Effector memory CD8-positive, alpha-beta T cell (primary cell): Measurements from ENCODE around the gene COA8.

Source experiments
- ATAC-seq: fragments of 150-1000 bp; cut with Tn5 transposase; replicated peaks from 2 replicates; pipeline ENCODE4 v1.10.0; 2021; ENCODE audit warnings: mild to moderate bottlenecking, moderate library complexity
- DNase-seq, 3 experiments: peaks; one replicate each; pipeline ENCODE4 v3.0.0; 2021
- H3K27ac Mint-ChIP-seq, 2 donors: one replicate each; pipeline ENCODE4 v1.8.0; 2022; ENCODE audit warnings: mild to moderate bottlenecking in 2 of 2, mixed read lengths in 2 of 2, moderate library complexity in 2 of 2
- H3K27me3 Mint-ChIP-seq, 2 donors: one replicate each; pipeline ENCODE4 v1.8.0; 2022; ENCODE audit warnings: mixed read lengths in 2 of 2
- H3K36me3 Mint-ChIP-seq: one replicate; pipeline ENCODE4 v1.8.0; 2022; ENCODE audit warnings: mild to moderate bottlenecking, moderate library complexity, mixed read lengths; ENCODE audit not compliant: insufficient read depth
- H3K4me1 Mint-ChIP-seq, 2 donors: one replicate each; pipeline ENCODE4 v1.8.0; 2022; ENCODE audit warnings: low read depth in 2 of 2, mixed read lengths in 2 of 2
- H3K4me3 Mint-ChIP-seq, 2 donors: one replicate each; pipeline ENCODE4 v1.8.0; 2022; ENCODE audit warnings: mild to moderate bottlenecking in 2 of 2, mixed read lengths in 2 of 2, moderate library complexity in 2 of 2
- H3K9me3 Mint-ChIP-seq, 2 donors: one replicate each; pipeline ENCODE4 v1.8.0; 2022; ENCODE audit warnings: mixed read lengths in 2 of 2

Gene COA8

DNA sequence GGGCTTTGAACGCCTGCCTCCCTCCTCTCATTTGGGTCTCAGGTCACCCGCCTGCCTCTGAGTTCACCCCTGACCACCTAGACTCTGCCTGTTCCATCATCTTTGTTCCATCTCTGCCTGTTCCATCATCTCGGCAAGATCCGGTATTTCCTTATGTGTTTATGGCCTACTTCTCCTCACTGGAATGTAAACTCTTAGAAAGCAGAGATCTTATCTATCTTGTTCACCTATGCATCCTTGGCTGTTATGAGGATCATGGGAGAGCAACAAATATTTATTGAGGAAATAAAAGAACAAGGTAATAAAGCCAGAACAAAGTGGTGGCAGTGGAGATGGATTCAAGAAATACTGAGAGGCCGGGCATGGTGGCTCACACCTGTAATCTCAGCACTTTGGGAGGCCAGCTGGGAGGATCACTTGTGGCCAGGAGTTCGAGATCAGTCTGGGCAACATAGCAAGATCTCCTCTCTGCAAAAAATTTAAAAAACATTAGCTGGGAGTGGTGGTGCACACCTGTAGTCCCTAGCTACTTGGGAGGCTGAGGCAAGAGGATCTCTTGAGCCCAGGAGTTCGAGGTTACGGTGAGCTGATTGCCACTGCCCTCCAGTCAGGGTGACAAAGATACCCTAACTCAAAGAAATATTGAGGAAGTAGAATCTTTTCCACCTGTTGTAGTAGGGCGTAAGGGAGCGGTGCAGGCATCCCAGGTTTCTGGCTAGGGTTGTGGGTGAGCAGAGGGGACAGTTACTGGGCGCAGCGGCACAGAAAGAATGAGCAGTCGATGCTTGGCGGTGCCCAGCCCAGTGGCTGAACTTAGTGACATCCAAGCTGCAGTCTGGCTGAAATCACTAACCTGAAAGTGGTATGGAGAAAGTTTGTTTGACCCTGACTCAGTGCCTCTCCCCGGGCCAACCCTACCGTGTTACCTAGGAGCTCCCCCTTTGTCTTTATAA lies 64.6 kb downstream of the COA8 start:
- peak overlapping the region; percentile 48 to 84 for H3K4me3 Mint-ChIP-seq
- no peaks in the 10 kb centered on the region for H3K27me3 Mint-ChIP-seq
- ATAC-seq (no peak), DNase-seq (no peak)
- H3K36me3 Mint-ChIP-seq, result peaks cover 24% of the 10 kb centered on the region
- H3K4me1 Mint-ChIP-seq, result peaks cover 15 to 19% of the 10 kb centered on the region in 2 donors
- H3K27ac Mint-ChIP-seq, result peak overlapping the region; percentile 91 to 94
- H3K9me3 Mint-ChIP-seq, result no peaks in the 10 kb centered on the region

DNA sequence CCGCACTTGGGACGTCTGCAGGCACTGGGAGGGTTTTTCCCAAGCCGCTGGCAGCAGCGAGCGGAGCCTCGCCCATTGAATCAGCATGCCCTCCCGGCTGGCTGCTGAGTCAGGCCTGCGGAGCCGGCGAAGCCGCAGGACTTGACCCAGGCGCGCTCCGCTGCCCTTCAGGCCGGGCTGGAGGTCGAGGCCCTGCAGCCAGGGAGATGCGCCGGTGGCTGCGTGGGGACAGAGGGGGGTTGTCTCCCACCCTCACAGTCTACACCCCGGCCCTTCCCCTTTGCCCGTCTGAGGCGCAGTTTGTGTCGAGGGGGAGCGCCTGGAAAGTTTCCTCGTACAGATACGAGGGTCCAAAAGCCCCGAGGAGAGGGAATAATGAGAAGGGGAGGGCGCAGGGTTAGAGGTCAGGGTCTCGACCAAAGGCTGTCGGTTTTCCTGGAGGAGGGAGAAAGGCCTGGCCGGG lies 65.5 kb downstream of the COA8 start:
- H3K27me3 Mint-ChIP-seq, result no peaks in the 10 kb centered on the region
- H3K36me3 Mint-ChIP-seq, result peaks cover 31% of the 10 kb centered on the region
- H3K9me3 Mint-ChIP-seq, result no peaks in the 10 kb centered on the region
- peaks cover 24% of the 10 kb centered on the region in 2 donors for H3K4me1 Mint-ChIP-seq
- peak overlapping the region; percentile 84 to 86 for H3K4me3 Mint-ChIP-seq
- H3K27ac Mint-ChIP-seq, result peak overlapping the region; percentile 91 to 94
- ATAC-seq (no peak), DNase-seq (no peak)

DNA sequence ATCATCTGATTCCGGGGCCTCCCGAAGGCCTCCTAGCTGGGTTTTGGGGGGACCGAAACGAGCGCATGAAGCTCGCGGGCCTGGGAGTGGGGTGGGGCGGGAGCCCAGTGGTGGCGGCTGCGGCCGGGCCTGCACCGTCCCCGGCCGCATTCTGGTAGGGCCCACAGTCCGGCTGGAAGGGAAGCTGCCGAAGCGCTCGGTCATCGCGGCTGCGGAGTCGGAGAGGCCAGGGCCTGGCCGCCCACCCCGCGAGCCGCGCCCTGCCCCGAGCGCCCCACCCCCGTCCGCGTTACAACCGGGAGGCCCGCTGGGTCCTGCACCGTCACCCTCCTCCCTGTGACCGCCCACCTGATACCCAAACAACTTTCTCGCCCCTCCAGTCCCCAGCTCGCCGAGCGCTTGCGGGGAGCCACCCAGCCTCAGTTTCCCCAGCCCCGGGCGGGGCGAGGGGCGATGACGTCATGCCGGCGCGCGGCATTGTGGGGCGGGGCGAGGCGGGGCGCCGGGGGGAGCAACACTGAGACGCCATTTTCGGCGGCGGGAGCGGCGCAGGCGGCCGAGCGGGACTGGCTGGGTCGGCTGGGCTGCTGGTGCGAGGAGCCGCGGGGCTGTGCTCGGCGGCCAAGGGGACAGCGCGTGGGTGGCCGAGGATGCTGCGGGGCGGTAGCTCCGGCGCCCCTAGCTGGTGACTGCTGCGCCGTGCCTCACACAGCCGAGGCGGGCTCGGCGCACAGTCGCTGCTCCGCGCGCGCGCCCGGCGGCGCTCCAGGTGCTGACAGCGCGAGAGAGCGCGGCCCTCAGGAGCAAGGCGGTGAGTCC lies 66.1 kb downstream of the COA8 start, which contains the start of gene KLC1:
TSS of gene KLC1 (plus strand) at position 528 of the 819 bp plus-strand sequence. CDS start 25,354 bp downstream, outside the sequence.
- ATAC-seq (peak; percentile 79), DNase-seq (peak; percentile 79 to 82 (median 80))
- Mint-ChIP-seq H3K4me1 (peaks cover 28% of the 10 kb centered on the region in 2 donors), H3K27ac (peak within 1 kb of the TSS; percentile 91 to 94), H3K9me3 (no peaks in the 10 kb centered on the region), H3K27me3 (no peaks in the 10 kb centered on the region), H3K36me3 (peaks cover 31% of the 10 kb centered on the region), H3K4me3 (peak within 1 kb of the TSS; percentile 84 to 86)

DNA sequence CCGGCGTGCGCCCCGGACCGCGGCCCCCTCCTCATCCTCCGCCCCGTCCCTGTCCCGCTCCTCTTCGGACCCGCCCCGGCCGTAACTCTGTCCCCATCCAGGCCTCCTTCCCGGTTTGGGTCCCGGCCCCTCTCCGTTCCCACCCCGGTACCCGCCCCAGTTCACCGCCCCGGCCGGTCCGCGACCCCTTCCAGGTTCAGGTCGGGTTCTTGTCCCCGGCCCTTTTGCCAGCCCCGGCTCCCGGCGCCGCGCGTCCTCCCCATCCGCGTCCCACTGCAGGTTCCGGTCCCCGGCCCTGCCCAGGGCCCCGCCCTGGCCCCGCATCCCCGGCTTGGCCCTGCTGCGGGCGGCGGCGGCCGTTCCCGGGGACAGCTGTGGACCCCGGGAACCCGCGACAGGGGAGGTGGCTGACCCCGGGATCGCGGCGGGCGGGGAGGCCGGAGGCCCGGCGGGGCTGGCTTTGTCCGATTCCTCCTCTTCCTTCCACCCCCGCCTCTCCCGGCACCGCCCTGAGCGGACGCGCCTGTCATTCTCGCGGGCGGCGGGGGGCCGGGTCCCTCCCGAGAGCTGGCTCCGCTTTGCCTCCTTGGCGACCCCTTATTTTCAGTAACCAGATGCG lies 66.9 kb downstream of the COA8 start:
- Mint-ChIP-seq H3K4me3 (peak overlapping the region; percentile 84 to 86), H3K27me3 (no peaks in the 10 kb centered on the region), H3K4me1 (peaks cover 32 to 33% of the 10 kb centered on the region in 2 donors), H3K9me3 (no peaks in the 10 kb centered on the region), H3K36me3 (peaks cover 30% of the 10 kb centered on the region), H3K27ac (peak overlapping the region; percentile 91 to 94)
- ATAC-seq (peak; percentile 50), DNase-seq (peak; percentile 14 to 25 (median 21))

DNA sequence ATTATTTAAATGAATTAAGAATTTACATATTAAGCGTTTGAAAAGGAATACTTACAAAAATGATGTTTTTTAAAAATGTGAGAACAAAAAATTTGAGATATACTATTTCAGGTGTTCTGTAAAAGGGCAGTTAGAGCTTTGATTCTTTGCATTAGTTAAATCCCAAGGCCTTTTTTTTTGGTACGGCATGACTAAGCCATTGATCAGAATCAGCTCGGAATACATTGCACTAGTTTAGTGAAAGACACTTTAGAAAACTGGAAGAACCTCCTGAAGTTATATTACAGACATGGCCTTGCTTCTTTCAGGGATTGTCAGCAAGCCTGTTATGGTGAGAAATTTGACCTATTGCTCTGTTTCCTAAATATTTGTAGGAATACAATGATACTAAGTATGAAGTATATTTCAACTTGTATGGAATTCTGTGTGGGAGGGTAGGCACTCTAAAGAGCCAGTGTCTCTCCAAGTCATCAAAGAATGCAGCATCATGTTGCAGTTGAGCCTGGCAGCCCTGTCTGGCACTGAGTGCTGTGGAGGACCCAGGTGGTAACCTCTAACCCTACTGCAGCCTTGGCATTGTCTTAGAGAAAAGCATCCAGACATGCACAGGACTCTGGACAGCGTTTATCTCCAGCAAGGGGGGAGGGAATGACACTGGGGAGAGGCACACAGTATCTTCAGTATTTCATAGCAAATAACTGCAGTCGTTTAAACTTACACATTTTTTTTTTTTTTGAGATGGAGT lies 67.8 kb downstream of the COA8 start:
- DNase-seq, result no peak
- ATAC-seq, result no peak
- no peaks in the 10 kb centered on the region for H3K27me3 Mint-ChIP-seq
- H3K36me3 Mint-ChIP-seq, result peaks cover 33% of the 10 kb centered on the region
- H3K4me1 Mint-ChIP-seq, result peaks cover 36% of the 10 kb centered on the region in 2 donors
- H3K9me3 Mint-ChIP-seq, result no peaks in the 10 kb centered on the region
- H3K4me3 Mint-ChIP-seq, result peak overlapping the region; percentile 84 to 86
- H3K27ac Mint-ChIP-seq, result peak overlapping the region; percentile 91 to 94

DNA sequence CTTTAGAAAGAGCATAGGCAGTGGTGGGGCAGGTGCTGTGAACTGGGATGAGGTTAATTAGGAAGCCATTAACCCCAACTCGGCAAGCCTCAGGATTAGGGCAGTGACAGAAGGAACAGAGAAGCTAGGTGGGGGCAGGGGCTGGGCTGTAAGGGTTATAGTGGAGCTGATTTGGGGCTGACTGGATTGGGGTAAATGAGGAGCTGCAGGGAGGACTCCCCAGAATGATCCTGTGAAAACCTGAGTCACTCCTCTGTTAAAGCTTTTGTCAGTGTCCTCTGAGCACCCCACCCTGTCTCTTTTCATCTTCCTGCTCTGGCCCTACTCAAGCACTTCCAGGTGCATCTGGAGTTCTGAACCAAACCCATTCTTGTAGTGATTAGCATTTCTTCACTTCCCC lies 70.6 kb downstream of the COA8 start:
- peaks cover 44% of the 10 kb centered on the region for H3K36me3 Mint-ChIP-seq
- no peaks in the 10 kb centered on the region for H3K9me3 Mint-ChIP-seq
- DNase-seq (no peak), ATAC-seq (no peak)
- peak overlapping the region in 1 of 2 donors; percentile 29 for H3K4me3 Mint-ChIP-seq
- H3K27me3 Mint-ChIP-seq, result no peaks in the 10 kb centered on the region
- peak overlapping the region; percentile 69 to 74 for H3K27ac Mint-ChIP-seq
- H3K4me1 Mint-ChIP-seq, result peaks cover 40 to 52% of the 10 kb centered on the region in 2 donors

DNA sequence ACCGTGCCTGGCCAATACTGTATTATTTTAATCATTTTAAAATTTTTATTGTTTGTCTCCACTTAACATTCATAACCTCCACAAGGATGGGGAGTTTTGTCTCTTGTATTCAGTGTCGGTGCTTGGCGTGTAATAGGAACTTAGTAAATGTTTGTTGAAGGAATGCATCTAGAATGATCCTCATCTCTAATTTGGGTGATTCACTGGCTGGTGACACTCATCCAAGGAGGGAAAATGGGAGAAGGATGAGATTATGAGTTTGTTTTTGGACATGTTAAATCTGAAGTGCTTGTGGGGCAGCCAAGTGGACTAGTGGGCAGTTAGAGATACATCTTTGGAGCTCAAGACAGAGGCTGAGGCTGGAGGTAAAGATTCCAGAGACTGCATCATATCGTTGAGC lies 71.4 kb downstream of the COA8 start:
- ATAC-seq (no peak), DNase-seq (no peak)

DNA sequence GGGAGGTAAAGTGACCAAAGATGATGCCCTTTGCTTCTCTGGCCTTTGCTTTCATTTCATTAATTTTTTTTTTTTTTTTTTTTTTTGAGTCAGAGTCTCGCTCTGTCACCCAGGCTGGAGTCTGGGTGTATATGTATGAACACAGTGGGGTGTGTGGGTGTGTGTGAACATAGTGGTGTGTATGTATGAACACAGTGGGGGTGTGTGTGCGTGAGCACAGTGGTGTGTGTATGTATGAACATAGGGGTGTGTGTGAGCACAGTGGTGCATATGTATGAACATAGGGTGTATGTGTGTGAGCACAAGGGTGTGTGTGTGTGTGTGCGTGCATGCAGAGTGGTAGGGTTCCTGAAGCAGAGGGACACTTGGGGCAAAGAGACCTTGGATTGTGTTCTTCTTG lies 75.8 kb downstream of the COA8 start:
- no peak for DNase-seq
- Mint-ChIP-seq H3K4me1 (peaks cover 42 to 60% of the 10 kb centered on the region in 2 donors), H3K36me3 (peaks cover 38% of the 10 kb centered on the region), H3K4me3 (peak overlapping the region in 1 of 2 donors; percentile 22), H3K9me3 (no peaks in the 10 kb centered on the region), H3K27ac (peak overlapping the region in 1 of 2 donors; percentile 63), H3K27me3 (no peaks in the 10 kb centered on the region)
- no peak for ATAC-seq

More for the DNA sequence above, 71.4 kb downstream of the COA8 start:
- Mint-ChIP-seq H3K4me3 (peak overlapping the region in 1 of 2 donors; percentile 7), H3K27ac (peak overlapping the region in 1 of 2 donors; percentile 90), H3K36me3 (peaks cover 47% of the 10 kb centered on the region), H3K9me3 (no peaks in the 10 kb centered on the region), H3K27me3 (no peaks in the 10 kb centered on the region), H3K4me1 (peaks cover 43 to 60% of the 10 kb centered on the region in 2 donors)
